NCI-H524 (cell line): Measurements from ENCODE around the gene GPR143.
A peak's percentile ranks its signal among the peaks of the same experiment; 100 is the strongest.

Experiments
- DNase-seq, 2 experiments: peaks; one replicate each; lab custom pipeline; 2025; lab: John Stamatoyannopoulos, UW

Gene GPR143

GRCh38 chrX:9708086-9708485 lies 57.6 kb downstream of the GPR143 start:
- DNase-seq, result no peak

DNA sequence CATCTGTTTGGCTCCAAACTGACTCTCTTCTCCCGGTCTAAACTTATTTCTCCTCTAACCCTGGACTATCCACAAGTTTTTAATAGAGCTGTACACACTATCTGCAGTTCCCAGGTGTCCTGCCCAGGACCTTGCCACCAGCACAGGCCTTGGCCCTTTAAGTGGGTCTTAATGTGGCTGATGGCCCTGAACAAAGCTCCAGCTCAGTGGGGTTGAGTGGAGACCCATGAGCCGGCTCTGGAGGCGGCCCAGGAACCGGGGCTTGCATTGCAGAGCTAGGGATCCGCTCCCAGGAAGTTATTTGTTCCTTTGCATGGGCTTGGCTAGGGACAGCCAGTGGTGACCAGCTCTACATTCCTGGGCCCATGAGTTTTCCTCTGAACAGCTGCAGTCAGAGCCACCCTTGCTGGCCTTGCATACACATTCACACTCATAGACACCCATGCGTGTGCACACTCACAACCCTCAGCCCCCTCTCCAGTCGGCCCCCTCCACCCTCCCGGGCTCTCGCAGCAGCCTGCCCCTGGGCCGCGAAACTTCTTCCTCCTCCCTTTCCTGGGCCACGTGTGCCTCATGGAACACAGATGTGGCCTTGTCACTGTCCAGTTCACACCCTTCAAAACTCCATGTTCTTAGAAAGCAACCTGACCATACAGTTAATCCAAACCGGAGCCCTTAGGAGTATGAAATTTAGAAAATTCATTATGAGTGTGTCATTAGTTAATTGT lies 58.2 kb downstream of the GPR143 start:
- no peak for DNase-seq

DNA sequence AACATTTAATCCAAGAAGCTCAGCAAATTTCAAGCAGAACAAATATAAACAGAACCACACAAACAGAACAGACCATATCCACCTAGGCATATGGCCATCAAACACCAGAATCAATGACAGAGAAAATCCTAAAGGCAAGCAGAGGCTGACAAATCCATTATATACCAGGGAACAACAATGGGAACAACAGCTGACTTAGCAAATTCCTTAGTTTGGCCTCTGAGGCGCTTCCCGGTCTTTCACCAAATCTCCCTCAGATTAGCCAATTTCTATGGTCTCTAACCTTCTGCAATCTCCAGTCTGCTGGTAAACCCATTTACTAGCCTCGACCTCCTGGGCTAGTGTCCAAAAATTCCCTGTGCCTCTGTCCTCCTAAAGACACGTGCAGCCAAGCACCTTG lies 59.2 kb downstream of the GPR143 start:
- no peak for DNase-seq

- no peak for DNase-seq
Observed at GRCh38 chrX:9704876-9705465, 60.7 kb downstream of the GPR143 start.

- DNase-seq, result no peak
Observed at GRCh38 chrX:9703406-9703805, 62.2 kb downstream of the GPR143 start.

DNA sequence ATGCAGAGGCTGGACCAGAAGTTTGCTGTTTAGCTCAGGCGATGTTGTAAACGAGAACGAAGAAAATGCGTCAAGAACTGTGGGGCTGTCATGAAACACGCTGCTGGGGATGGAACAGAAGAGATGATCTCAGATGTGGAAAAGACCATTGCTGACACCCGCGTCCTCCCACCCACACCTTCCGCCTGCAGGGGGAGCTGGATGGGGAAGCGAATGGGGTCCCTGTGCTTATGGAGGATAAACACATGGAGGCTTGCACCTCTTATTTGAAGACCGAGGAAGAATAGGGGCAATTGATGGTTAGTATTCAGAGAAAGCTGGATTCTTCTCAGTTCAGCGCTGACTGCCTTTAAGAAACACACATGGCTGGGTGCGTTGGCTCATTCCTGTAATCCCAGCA lies 63.9 kb downstream of the GPR143 start:
- DNase-seq, result no peak

- DNase-seq, result no peak
Observed at GRCh38 chrX:9700555-9700954, 65.1 kb downstream of the GPR143 start.

GRCh38 chrX:9698576-9698975 lies 67.1 kb downstream of the GPR143 start:
- no peak for DNase-seq

DNA sequence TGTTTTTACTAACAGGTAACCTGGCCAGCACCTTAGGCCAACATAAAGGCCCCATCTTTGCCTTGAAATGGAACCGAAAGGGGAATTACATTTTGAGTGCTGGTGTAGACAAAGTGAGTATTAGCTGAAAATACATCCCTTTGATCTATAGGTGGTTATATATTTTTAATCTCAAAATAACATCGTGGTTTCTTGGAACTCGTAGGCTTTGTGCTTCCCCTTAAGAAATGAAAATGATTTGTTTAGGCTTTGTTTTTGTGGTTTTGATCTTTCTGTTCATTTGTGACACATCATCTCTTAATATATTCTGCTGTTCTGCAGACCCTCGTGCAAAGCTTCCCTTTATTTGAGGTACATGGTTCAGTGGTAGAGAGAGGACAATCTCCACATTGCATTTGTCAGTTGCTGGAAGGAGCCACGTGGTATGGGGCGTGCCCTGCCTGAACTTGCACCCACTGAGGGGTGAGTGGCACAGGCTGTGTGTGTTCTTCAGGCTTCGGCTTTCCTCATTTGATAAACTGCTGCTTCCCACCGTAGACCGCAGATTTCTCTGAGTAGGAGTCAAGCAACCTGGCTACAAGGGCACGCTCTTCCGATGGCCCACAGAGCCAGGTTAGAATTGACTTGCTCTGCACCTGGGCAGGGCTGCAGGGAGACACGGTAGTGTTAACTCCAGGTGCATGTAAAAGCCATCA lies 72.2 kb downstream of the GPR143 start:
- DNase-seq, result no peak

DNA sequence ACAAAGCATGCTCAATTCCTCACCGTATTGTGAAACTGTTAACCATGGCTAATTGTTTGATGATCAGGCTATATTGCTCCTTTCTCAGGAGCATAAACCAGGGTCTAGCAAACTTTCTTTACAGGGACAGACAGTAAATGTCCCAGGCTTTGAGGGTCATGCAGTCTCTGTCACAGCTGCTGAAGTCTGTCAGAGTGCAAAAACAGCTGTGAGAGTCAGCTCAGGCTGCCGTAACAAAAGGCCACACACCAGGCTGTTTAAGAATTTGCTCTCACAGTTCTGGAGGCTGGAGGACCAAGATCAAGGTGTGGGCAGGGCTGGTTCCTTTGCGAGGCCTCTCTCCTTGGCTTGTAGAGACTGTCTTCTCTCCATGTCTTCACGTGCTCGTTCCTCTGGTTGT lies 75.6 kb downstream of the GPR143 start:
- no peak for DNase-seq

DNA sequence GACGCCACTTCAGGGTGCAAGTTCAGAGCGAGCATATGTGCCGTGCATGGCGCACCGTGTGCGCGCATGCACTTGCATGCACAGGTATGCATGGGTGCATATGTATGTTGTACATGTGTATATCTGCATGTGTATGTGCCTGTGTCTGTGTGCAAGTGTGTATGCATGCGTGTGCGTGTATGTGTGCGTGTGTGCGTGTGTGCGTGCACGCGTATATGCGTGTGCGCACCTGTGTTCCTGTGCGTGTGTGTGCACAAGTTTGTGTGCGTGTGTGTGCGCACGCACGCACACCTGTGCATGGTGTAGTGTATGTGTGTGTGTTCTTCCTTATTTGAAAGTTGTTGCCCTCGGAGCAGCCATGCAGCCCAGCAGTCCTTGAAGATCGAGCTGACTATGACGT lies 76.8 kb downstream of the GPR143 start:
- no peak for DNase-seq

DNA sequence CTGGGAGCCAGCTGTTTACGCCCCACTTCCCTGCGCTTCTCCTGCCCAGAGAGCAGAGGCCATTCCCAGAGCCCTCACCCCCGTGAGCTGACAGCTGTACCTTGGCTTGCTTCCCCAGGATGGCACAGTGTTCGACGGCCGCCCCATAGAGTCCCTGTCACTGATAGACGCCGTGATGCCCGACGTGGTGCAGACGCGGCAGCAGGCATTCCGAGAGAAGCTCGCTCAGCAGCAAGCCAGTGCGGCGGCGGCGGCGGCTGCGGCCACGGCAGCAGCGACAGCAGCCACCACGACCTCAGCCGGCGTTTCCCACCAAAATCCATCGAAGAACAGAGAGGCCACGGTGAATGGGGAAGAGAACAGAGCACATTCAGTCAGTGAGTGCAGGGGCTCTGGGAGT lies 77.7 kb downstream of the GPR143 start:
- no peak for DNase-seq

DNA sequence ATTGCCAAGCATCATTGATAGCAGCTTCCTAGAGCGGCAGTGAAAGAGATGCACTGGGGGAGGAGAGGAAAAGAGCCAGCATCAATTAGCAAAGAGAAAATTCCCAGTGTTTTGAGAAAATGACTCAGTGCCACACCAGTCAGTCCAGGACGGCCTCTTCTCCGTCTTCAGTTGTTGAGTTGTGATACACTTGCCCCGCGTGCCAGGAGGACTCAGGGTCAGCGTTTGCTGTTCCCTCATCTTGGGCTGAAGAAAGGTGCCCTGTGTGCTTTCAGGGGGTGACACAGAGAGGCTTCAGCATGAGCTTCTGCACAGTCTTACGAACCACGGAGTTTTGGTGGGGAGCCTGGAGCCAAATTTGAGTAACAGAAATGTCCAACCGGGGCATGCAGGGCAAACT lies 82.3 kb downstream of the GPR143 start:
- DNase-seq, result no peak

DNA sequence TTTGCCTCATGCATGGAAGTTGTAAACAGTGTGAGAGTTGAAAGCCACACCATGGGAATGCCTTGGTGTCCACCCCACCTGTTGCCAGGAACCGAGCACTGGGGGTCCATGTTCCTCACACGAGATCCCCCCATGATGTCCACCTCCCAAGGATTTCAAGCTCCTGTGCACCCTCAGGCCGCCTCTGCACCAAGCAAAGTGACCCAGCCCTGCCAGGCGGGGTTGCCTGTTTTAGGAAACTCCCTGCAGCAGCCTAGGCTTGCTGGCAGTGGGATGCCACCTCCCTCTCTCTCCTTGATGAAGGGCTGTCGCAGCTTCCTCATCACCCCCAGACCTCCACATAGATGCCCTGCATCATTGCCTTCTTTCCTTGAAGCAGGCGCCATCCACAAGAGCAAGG lies 82.8 kb downstream of the GPR143 start:
- DNase-seq, result no peak

- DNase-seq, result peak in 1 of 2 experiments; percentile 24
Observed at GRCh38 chrX:9682456-9682855, 83.2 kb downstream of the GPR143 start.

GRCh38 chrX:9681422-9681821 lies 84.2 kb downstream of the GPR143 start:
- no peak for DNase-seq

GRCh38 chrX:9681011-9681410 lies 84.6 kb downstream of the GPR143 start:
- no peak for DNase-seq

GRCh38 chrX:9678215-9678965 lies 87.3 kb downstream of the GPR143 start:
- DNase-seq, result no peak

GRCh38 chrX:9677098-9677739 lies 88.4 kb downstream of the GPR143 start:
- no peak for DNase-seq

- no peak for DNase-seq
Observed at GRCh38 chrX:9676738-9677097, 88.9 kb downstream of the GPR143 start.

DNA sequence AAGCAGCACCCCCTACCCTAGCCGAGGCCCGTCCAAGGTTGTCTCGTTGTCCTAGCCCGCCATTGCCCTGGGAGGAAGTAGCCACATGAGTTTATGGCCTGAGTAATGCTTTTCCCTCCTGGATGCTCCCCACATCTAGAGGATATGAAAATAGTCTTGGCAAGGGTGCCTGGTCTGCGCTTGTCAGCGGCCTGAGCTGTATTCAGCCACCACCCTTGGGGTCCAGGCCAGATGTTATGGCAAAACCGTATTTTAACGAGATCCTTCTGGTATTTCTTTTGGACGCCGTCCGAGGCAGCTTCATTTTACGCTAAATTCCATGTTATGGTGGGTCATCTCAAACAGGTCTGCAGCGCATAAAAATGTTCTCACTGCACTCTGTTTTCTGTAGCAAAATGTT lies 89.3 kb downstream of the GPR143 start:
- DNase-seq, result no peak
